ENCODE data around the gene HLCS.

The HLCS gene

GRCh38 chr21:36743008-36743407 is 223.5 kb downstream of the HLCS start:
- Histone ChIP-seq H3K27me3 (replicated peaks in 2 of 5; ENCODE audit: control insufficient read depth in 4 of 5, insufficient read depth in 5 of 5, low read length in 4 of 5) (peaks cover 6 to 80% (median 29%) of the 10 kb centered on the region in 5 experiments), H3K4me3 (ENCODE audit: control insufficient read depth in 1 of 7, extremely low read depth in 1 of 7, insufficient read depth in 4 of 7, low read depth in 2 of 7, low read length in 6 of 7) (no peak overlapping the region), H3K27ac (ENCODE audit: insufficient read depth in 1 of 2, low read depth in 1 of 2, low read length in 2 of 2, poor library complexity in 1 of 2, severe bottlenecking in 2 of 2) (no peak overlapping the region), H3K9me3 (ENCODE audit: control extremely low read depth in 1 of 5, control insufficient read depth in 4 of 5, insufficient read depth in 2 of 5, low read depth in 1 of 5, low read length in 4 of 5) (no peaks in the 10 kb centered on the region), H3K36me3 (ENCODE audit: control insufficient read depth in 4 of 4, insufficient read depth in 4 of 4, low read length in 3 of 4) (no peaks in the 10 kb centered on the region), H3K4me1 (ENCODE audit: control extremely low read depth in 1 of 4, control insufficient read depth in 4 of 4, insufficient read depth in 4 of 4, low read length in 3 of 4) (peaks cover 0 to 11% (median 7%) of the 10 kb centered on the region in 4 experiments)
- ChIA-PET POLR2A (no interaction called here), CTCF (no interaction called here)
- WGBS (ENCODE audit: insufficient coverage) = 94% methylated on average over 5 of the region's 7 CpGs
- no peak for DNase-seq

GRCh38 chr21:36741506-36741905 is 225.0 kb downstream of the HLCS start:
- POLR2A ChIA-PET = no interaction called here

GRCh38 chr21:36738489-36739126 is 227.9 kb downstream of the HLCS start:
- no peaks in the 10 kb centered on the region for H3K36me3 ChIP-seq (ENCODE audit: control insufficient read depth in 4 of 4, insufficient read depth in 4 of 4, low read length in 3 of 4)
- H3K4me3 ChIP-seq (ENCODE audit: control insufficient read depth in 1 of 7, extremely low read depth in 1 of 7, insufficient read depth in 4 of 7, low read depth in 2 of 7, low read length in 6 of 7) = no peak overlapping the region
- DNase-seq = no peak
- POLR2A ChIA-PET = no interaction called here
- no peaks in the 10 kb centered on the region for H3K9me3 ChIP-seq (ENCODE audit: control extremely low read depth in 1 of 5, control insufficient read depth in 4 of 5, insufficient read depth in 2 of 5, low read depth in 1 of 5, low read length in 4 of 5)
- WGBS (ENCODE audit: insufficient coverage) = 66% methylated on average over 8 of the region's 12 CpGs
- no peaks in the 10 kb centered on the region for H3K4me1 ChIP-seq (ENCODE audit: control extremely low read depth in 1 of 4, control insufficient read depth in 4 of 4, insufficient read depth in 4 of 4, low read length in 3 of 4)
- H3K27ac ChIP-seq (ENCODE audit: insufficient read depth in 1 of 2, low read depth in 1 of 2, low read length in 2 of 2, poor library complexity in 1 of 2, severe bottlenecking in 2 of 2) = no peak overlapping the region
- CTCF ChIA-PET = no interaction called here
- H3K27me3 ChIP-seq (replicated peaks in 2 of 5; ENCODE audit: control insufficient read depth in 4 of 5, insufficient read depth in 5 of 5, low read length in 4 of 5) = peaks cover 0 to 63% (median 9%) of the 10 kb centered on the region in 5 experiments

More at GRCh38 chr21:36741506-36741905, 225.0 kb downstream of the HLCS start:
- 94% methylated on average over 19 of the region's 21 CpGs for WGBS (ENCODE audit: insufficient coverage)
- no peaks in the 10 kb centered on the region for H3K9me3 ChIP-seq (ENCODE audit: control extremely low read depth in 1 of 5, control insufficient read depth in 4 of 5, insufficient read depth in 2 of 5, low read depth in 1 of 5, low read length in 4 of 5)
- DNase-seq = no peak
- no peak overlapping the region for H3K27ac ChIP-seq (ENCODE audit: insufficient read depth in 1 of 2, low read depth in 1 of 2, low read length in 2 of 2, poor library complexity in 1 of 2, severe bottlenecking in 2 of 2)
- CTCF ChIA-PET = no interaction called here
- H3K36me3 ChIP-seq (ENCODE audit: control insufficient read depth in 4 of 4, insufficient read depth in 4 of 4, low read length in 3 of 4) = no peaks in the 10 kb centered on the region
- peaks cover 3 to 78% (median 26%) of the 10 kb centered on the region in 5 experiments for H3K27me3 ChIP-seq (replicated peaks in 2 of 5; ENCODE audit: control insufficient read depth in 4 of 5, insufficient read depth in 5 of 5, low read length in 4 of 5)
- H3K4me3 ChIP-seq (ENCODE audit: control insufficient read depth in 1 of 7, extremely low read depth in 1 of 7, insufficient read depth in 4 of 7, low read depth in 2 of 7, low read length in 6 of 7) = no peak overlapping the region
- H3K4me1 ChIP-seq (ENCODE audit: control extremely low read depth in 1 of 4, control insufficient read depth in 4 of 4, insufficient read depth in 4 of 4, low read length in 3 of 4) = no peaks in the 10 kb centered on the region

GRCh38 chr21:36735724-36736320 is 230.6 kb downstream of the HLCS start:
- H3K27ac ChIP-seq (ENCODE audit: insufficient read depth in 1 of 2, low read depth in 1 of 2, low read length in 2 of 2, poor library complexity in 1 of 2, severe bottlenecking in 2 of 2) = no peak overlapping the region
- 86% methylated on average over 14 of the region's 15 CpGs for WGBS (ENCODE audit: insufficient coverage)
- H3K36me3 ChIP-seq (ENCODE audit: control insufficient read depth in 4 of 4, insufficient read depth in 4 of 4, low read length in 3 of 4) = no peaks in the 10 kb centered on the region
- H3K27me3 ChIP-seq (replicated peaks in 2 of 5; ENCODE audit: control insufficient read depth in 4 of 5, insufficient read depth in 5 of 5, low read length in 4 of 5) = peaks cover 0 to 54% (median 10%) of the 10 kb centered on the region in 5 experiments
- H3K4me3 ChIP-seq (ENCODE audit: control insufficient read depth in 1 of 7, extremely low read depth in 1 of 7, insufficient read depth in 4 of 7, low read depth in 2 of 7, low read length in 6 of 7) = no peak overlapping the region
- no peaks in the 10 kb centered on the region for H3K9me3 ChIP-seq (ENCODE audit: control extremely low read depth in 1 of 5, control insufficient read depth in 4 of 5, insufficient read depth in 2 of 5, low read depth in 1 of 5, low read length in 4 of 5)
- ChIA-PET POLR2A (no interaction called here), CTCF (no interaction called here)
- no peak for DNase-seq
- no peaks in the 10 kb centered on the region for H3K4me1 ChIP-seq (ENCODE audit: control extremely low read depth in 1 of 4, control insufficient read depth in 4 of 4, insufficient read depth in 4 of 4, low read length in 3 of 4)

GRCh38 chr21:36735201-36735515 is 231.3 kb downstream of the HLCS start:
- Histone ChIP-seq H3K27ac (ENCODE audit: insufficient read depth in 1 of 2, low read depth in 1 of 2, low read length in 2 of 2, poor library complexity in 1 of 2, severe bottlenecking in 2 of 2) (no peak overlapping the region), H3K27me3 (replicated peaks in 2 of 5; ENCODE audit: control insufficient read depth in 4 of 5, insufficient read depth in 5 of 5, low read length in 4 of 5) (peaks cover 0 to 49% (median 7%) of the 10 kb centered on the region in 5 experiments), H3K36me3 (ENCODE audit: control insufficient read depth in 4 of 4, insufficient read depth in 4 of 4, low read length in 3 of 4) (no peaks in the 10 kb centered on the region), H3K9me3 (ENCODE audit: control extremely low read depth in 1 of 5, control insufficient read depth in 4 of 5, insufficient read depth in 2 of 5, low read depth in 1 of 5, low read length in 4 of 5) (no peaks in the 10 kb centered on the region), H3K4me1 (ENCODE audit: control extremely low read depth in 1 of 4, control insufficient read depth in 4 of 4, insufficient read depth in 4 of 4, low read length in 3 of 4) (no peaks in the 10 kb centered on the region), H3K4me3 (ENCODE audit: control insufficient read depth in 1 of 7, extremely low read depth in 1 of 7, insufficient read depth in 4 of 7, low read depth in 2 of 7, low read length in 6 of 7) (no peak overlapping the region)
- POLR2A ChIA-PET = no interaction called here
- CTCF ChIA-PET = no interaction called here
- 100% methylated on average over 1 of the region's 4 CpGs for WGBS (ENCODE audit: insufficient coverage)
- DNase-seq = no peak

- no peak for DNase-seq
- Histone ChIP-seq H3K36me3 (ENCODE audit: control insufficient read depth in 4 of 4, insufficient read depth in 4 of 4, low read length in 3 of 4) (no peaks in the 10 kb centered on the region), H3K4me1 (ENCODE audit: control extremely low read depth in 1 of 4, control insufficient read depth in 4 of 4, insufficient read depth in 4 of 4, low read length in 3 of 4) (no peaks in the 10 kb centered on the region), H3K4me3 (ENCODE audit: control insufficient read depth in 1 of 7, extremely low read depth in 1 of 7, insufficient read depth in 4 of 7, low read depth in 2 of 7, low read length in 6 of 7) (no peak overlapping the region), H3K27ac (ENCODE audit: insufficient read depth in 1 of 2, low read depth in 1 of 2, low read length in 2 of 2, poor library complexity in 1 of 2, severe bottlenecking in 2 of 2) (no peak overlapping the region), H3K9me3 (ENCODE audit: control extremely low read depth in 1 of 5, control insufficient read depth in 4 of 5, insufficient read depth in 2 of 5, low read depth in 1 of 5, low read length in 4 of 5) (no peaks in the 10 kb centered on the region), H3K27me3 (replicated peaks in 2 of 5; ENCODE audit: control insufficient read depth in 4 of 5, insufficient read depth in 5 of 5, low read length in 4 of 5) (peaks cover 0 to 52% (median 9%) of the 10 kb centered on the region in 5 experiments)
- POLR2A ChIA-PET = no interaction called here
- CTCF ChIA-PET = interaction anchor here (1.0 kb wide), 1 partner anchor 28 kb away, joined by 3 read pairs; no protein-coding TSS in a partner anchor
- WGBS (ENCODE audit: insufficient coverage) = 95% methylated on average over 7 of the region's 9 CpGs
Observed at GRCh38 chr21:36734367-36735200, 231.9 kb downstream of the HLCS start.

GRCh38 chr21:36733857-36734256 is 232.6 kb downstream of the HLCS start:
- no peaks in the 10 kb centered on the region for H3K36me3 ChIP-seq (ENCODE audit: control insufficient read depth in 4 of 4, insufficient read depth in 4 of 4, low read length in 3 of 4)
- H3K4me1 ChIP-seq (ENCODE audit: control extremely low read depth in 1 of 4, control insufficient read depth in 4 of 4, insufficient read depth in 4 of 4, low read length in 3 of 4) = no peaks in the 10 kb centered on the region
- ChIA-PET POLR2A (interaction anchor here (0.7 kb wide), 1 partner anchor 13 kb away, joined by 5 read pairs; no protein-coding TSS in a partner anchor), CTCF (interaction anchor here (1.0 kb wide), 1 partner anchor 27 kb away, joined by 3 read pairs; no protein-coding TSS in a partner anchor)
- H3K27ac ChIP-seq (ENCODE audit: insufficient read depth in 1 of 2, low read depth in 1 of 2, low read length in 2 of 2, poor library complexity in 1 of 2, severe bottlenecking in 2 of 2) = no peak overlapping the region
- no peak for DNase-seq
- peaks cover 0 to 51% (median 13%) of the 10 kb centered on the region in 5 experiments for H3K27me3 ChIP-seq (replicated peaks in 2 of 5; ENCODE audit: control insufficient read depth in 4 of 5, insufficient read depth in 5 of 5, low read length in 4 of 5)
- no peak overlapping the region for H3K4me3 ChIP-seq (ENCODE audit: control insufficient read depth in 1 of 7, extremely low read depth in 1 of 7, insufficient read depth in 4 of 7, low read depth in 2 of 7, low read length in 6 of 7)
- no peaks in the 10 kb centered on the region for H3K9me3 ChIP-seq (ENCODE audit: control extremely low read depth in 1 of 5, control insufficient read depth in 4 of 5, insufficient read depth in 2 of 5, low read depth in 1 of 5, low read length in 4 of 5)
- WGBS (ENCODE audit: insufficient coverage) = 100% methylated on average over 3 of the region's 6 CpGs
